GM18502 (cell line): ENCODE measurements around the gene KIF1B.

Experiments used
- ATAC-seq: cut with Tn5 transposase; IDR thresholded peaks from one replicate; pipeline ENCODE4 v1.9.1; 2021; ENCODE audit warnings: mild to moderate bottlenecking; ENCODE audit not compliant: unreplicated experiment, poor library complexity

Gene KIF1B

DNA sequence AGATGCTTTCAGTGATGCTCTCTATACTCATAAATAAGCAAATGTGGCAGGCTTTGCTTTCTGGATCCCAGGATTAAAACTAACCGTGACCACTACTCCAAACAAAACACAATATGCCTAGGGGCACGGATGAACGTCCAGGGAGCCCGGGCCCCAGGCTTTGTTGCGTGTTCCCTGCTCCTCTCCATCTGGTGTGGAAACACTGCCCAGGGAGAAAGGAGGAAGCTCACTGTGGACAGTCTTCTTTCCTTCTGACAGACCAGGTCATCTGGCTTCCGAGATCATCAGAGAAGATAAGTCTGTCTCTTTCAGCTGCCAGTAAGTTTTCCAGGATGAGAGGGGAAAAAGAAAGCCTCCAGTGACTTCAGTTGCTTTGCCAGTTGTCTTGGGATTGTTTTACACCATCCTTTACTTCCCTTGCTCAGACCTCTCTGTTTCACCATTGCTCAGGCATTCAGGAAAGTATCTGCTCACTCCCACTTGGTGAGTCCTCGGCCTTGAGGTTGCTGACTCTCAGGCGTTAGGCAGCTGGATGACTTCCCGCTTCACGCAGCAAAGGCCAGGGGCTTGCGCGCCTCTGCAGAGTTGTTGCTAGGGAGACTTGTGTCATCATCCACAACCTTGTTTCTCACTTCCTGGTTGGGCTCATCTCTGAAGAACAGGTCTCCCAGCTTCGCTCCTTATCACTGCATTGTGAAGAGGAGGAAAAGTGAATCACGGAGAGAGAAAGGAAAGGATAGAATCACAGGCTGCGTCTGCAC, 167.9 kb downstream of the KIF1B start:
- ATAC-seq, result no peak

DNA sequence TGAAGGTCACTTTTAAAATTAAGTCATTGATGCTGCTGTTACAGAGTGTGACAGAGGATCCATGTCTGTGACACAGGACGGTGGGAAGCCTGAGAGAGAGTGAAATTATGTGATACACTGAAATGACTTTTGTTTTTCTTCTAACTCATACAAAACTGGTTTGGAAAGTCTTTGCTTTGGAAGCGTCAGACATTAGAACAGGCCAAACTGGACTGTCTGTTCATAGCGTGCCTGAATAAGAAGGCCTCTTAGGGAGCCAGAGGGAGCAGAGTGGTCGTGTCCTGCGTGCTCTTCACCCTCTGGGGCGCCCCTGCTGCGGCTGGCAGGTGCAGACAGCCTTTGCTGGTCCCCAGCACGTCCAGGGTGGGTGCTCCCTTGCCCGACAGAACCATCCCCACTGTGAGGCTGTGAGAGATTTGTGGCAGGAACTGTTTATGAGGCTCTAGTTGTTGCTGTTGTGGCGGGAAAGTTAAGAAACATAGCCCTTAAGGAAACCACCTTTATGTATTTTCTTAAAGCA, 168.8 kb downstream of the KIF1B start:
- no peak for ATAC-seq

- no peak for ATAC-seq
These were observed 169.3 kb downstream of the KIF1B start for GRCh38 chr1:10379676-10380075.

DNA sequence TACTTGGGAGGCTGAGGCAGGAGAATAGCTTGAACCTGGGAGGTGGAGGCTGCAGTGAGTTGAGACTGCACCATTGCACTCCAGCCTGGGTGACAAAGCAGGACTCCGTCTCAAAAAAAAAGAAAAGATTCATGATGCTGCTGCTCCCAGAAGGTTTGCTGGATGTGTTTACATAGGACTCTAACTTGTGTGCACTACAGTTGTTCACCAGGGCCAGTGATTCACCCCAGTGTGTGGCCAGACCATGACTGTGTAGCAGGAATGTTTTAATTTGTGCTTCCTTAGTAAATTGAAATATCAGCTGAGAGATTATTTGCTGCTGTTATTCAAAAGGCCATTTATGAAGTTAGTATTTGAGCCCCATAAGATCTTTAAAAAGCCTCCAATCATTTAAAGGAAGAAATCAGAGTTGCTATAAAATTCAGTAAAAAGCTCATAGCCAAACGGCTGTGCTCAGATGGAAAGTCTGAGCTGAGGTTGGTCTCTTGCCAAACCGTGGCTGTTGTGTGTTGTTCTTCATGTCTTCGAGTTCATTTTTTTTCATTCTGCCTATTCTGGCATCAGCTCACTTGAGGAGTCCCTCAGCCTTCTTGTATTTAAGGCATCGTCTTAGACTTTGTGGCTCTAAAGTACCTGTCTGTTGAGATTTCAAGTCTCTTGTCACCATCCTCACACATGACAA, 170.4 kb downstream of the KIF1B start:
- ATAC-seq, result no peak

GRCh38 chr1:10383630-10384029, 173.3 kb downstream of the KIF1B start:
- no peak for ATAC-seq

GRCh38 chr1:10384219-10384618, 173.8 kb downstream of the KIF1B start:
- no peak for ATAC-seq

- ATAC-seq, result no peak
These were observed 176.6 kb downstream of the KIF1B start for GRCh38 chr1:10386761-10387676.

DNA sequence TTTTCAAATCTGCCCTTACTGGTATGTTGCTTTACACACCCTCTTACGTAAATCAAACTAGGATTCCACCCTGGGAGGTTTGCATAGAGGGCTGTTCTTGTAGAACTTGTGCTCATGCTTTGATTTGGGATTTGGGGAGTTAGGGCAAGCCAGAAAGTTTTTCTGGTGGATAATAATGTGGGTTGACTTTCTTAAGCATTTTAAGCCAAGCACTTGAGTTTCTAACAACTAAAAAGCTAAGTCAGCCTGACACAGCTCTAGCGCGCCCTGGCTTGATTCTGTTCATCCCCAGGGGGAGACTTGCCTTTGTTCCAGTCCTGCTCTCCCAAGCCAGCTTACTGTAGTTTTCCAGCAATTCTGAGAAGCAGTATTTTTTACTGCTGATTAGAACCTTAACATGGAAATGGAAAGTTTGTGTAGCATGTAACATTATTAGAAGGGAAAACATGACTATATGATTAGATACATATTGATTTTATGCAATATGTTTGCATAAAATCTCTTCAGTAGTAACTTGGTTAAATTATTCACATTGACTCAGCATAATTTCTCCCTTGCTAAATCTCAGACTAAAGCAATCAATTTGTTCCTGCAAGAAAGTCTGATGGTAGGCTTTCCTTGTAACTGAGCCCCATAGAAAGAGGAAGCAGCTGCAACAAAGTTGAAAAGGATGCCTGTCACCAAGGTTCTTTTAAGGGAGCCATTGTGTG, 177.5 kb downstream of the KIF1B start:
- ATAC-seq, result no peak

DNA sequence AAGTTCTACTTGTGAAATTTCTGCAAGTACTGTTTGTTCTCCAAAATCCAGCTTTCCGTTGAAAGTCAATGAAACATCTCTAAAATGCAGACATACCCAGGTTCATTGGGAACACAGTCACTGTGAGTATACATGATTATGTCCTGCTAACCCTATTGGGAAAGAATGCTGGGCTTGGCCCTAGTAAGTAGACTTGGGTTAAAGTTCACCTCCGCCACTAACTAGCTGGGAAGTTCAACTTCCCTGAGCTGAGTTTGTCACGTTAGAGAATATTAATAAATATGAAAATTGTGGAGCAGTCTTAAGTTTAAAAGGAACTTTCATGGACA, 178.0 kb downstream of the KIF1B start:
- ATAC-seq, result no peak

- ATAC-seq, result no peak
These were observed 179.1 kb downstream of the KIF1B start for GRCh38 chr1:10389271-10389973.

GRCh38 chr1:10396870-10397269, 186.5 kb downstream of the KIF1B start:
- ATAC-seq, result no peak

DNA sequence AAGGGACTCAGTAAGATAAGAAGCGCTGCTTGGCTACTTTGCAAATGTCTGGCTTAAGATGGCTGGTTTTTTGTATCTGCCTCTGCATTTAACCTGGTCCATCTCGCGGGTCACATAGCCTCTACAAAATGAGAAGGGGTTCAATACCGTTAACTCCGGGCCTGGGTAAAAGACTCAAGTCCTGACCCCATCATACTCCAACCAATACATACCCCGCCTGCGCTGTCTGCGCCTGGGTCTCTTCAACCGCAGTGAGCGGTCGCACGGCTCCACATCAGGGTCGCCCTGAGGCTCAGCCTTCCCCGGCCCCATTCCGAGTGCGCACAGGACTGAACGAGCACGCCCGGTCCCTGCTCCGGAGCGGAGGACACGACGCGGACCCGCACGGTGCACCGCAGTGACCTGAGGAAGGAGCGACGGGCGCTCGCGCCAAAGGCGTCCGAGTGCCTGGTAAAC, 187.9 kb downstream of the KIF1B start:
- no peak for ATAC-seq

DNA sequence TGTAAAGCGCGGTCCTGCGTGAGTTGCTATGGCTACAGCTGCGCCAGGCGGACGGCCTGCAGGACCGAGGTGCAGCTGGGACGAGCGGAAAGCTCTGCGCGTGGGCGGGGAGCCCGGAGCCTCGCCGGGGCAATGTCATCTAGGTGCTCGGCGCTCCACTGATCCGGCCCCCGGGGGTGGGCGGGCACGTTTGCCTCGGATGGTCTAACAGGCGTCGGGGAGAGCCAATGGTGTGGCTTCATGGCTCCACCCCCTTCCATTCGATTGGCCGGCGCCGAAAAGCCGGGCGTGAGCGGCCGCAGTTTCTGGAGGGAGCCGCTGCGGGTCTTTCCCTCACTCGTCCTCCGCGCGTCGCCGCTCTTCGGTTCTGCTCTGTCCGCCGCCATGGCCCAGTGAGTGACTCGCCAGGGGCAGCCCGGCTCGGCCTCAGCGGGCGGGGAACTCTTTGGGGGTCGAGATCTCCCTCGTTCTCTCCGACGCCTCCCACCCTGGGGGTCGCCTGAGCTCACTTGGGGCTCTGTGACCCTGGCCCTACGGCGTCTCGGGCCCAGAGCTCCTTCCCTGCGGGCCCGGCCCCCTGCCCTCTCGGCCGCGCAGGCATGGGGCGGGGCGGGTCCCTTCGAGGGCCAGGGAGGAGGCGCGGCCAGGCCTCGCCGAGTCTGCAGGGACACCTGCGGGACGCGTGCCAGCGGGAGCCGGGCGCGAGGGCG, 188.5 kb downstream of the KIF1B start, which contains the start of gene PGD:
PGD (plus strand) TSS at position 331 of the 710 bp plus-strand sequence; CDS start at position 385, 54 bp downstream.
- ATAC-seq, result peak; percentile 94

DNA sequence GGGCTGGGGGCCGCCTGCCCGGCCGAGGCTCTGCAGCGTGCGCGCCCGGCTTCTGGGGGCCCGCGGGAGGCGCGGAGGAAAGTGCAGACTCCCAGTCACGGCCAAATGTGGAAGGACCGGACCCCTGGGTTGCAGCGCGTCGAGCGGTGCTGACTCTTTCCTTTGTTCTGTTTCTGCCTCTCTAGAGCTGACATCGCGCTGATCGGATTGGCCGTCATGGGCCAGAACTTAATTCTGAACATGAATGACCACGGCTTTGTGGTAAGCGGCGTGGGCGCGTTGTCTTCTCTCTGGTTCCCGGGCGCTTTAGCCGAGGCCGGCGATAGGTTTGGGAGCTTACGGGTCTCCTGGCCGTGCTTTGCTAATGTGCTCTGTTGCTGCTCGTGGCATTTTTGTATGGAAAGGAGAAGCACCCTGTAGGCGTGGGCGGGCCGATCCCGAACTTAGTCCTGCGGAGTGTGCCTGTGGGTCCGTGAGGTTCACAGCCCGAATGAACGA, 189.1 kb downstream of the KIF1B start:
- no peak for ATAC-seq

DNA sequence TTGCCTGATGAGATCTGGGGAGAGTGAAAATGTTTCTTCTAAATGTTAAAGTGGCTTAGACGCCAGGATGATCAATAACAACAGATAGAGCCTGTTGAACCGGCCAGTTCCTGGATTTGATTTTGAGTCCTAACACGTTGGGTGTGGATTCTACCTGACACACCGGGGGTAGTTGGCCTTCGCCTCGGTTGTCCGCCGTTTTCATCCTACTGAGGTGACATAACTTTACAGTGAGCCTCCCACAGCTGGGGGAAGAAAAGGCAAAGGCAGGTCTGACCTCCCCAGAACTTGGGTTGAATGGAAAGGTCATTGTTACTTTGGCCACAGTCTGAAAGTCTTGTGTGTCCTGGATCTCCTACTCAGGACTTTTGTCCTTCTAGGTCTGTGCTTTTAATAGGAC, 189.6 kb downstream of the KIF1B start:
- no peak for ATAC-seq

- no peak for ATAC-seq
These were observed 190.9 kb downstream of the KIF1B start for GRCh38 chr1:10401281-10401680.

DNA sequence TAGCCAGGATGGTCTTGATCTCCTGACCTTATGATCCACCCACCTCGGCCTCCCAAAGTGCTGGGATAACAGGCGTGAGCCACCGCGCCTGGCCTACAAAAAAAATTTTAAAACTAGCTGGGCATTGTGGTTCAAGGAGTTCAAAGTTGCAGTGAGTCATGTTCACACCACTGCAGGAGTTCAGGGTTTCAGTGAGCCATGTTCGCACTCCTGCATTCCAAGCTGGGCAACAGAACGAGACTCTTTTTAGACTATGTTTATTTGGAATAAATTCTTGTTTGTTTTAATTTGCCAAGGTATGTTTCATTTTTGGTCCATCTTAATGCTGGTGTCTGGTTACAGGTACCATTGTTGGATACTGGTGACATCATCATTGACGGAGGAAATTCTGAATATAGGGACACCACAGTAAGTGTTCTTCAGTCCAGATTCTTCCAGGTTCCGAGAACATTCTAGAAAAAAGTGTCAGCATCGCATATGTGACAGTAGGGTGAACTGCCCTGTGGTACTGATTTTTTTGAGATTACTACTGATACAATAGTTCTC, 192.4 kb downstream of the KIF1B start:
- ATAC-seq, result no peak

- no peak for ATAC-seq
These were observed 196.8 kb downstream of the KIF1B start for GRCh38 chr1:10407201-10407600.
